Epithelial cell of proximal tubule (primary cell): ENCODE measurements around the gene YIPF1. TPM values are rescaled to one million over a fixed set of nuclear protein-coding genes. Genes with fewer than 3 reads are reported as not detected.

Experiments
- DNase-seq: peaks from one replicate; pipeline ENCODE4 v3.0.0-alpha.2; 2011; ENCODE audit warnings: low read depth
- H3K4me3 ChIP-seq: 2 replicates; pipeline ENCODE4 v1.5.1; 2011; ENCODE audit warnings: low read depth, mild to moderate bottlenecking, low read length
- CTCF ChIP-seq: conservative IDR thresholded peaks from 2 replicates; pipeline ENCODE4 v1.5.1; 2012; ENCODE audit warnings: low read depth, mild to moderate bottlenecking, low read length
- total RNA-seq: library from RNA; depleted of rRNA; stranded (reverse); fragments of >200 nt; gene quantifications from 2 replicates; pipeline ENCODE4 v1.2.3, GENCODE V29; 2015

The YIPF1 gene
- 27.6 and 32.4 TPM in 2 replicates for total RNA-seq

DNA sequence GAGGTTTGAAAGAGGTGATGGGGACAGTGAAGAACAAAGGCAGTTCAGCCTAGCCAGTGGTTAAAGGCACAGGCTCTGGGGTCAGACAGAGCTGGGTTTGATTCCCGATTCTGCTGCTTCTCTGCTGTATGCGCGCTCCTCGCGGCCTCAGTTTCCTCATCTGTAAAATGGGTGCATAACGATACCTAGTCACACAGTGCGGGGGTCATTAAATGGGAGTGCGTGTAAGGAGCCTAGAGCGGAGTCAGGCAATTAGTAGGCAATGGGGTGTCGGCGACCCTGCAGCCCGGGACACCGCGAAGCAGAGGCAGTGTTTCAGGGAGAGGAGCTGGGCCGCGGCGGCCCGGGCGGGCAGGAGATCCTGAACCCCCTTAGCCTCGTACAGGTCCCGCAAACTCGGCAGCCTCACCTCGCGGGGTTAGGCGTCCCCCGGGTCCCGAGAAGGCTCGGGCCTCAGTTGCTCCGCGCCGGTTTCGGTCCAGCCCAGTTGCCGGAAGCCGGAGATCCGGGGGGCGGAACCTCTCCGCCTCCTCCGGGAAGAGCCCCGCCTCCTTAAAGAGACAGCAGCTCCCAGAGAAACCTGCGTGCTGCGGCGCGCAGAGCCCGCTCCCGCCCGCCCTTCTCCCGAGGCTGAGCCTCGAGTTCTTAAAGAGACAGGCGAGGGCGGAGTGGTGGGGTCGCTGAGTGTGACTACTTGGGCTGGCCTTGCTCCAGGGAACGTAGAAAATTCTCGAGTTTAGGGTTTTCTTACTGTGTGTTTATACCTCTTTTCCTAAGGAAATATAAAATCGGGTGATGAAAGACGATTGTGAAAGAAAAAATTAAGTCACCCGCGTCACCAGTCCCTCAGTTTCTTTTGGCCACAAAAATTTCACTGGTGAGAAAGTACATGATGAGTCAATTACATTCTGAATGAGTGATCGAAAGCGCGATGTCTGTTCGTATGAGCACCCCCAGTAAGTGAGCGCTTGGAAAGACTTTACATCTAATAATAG, at the start of gene YIPF1:
YIPF1 (minus strand) TSS at position 494 of the 995 bp plus-strand sequence. CDS start 860 bp downstream, outside the sequence.
- no peak for TF ChIP-seq CTCF
- H3K4me3 ChIP-seq, result peak within 1 kb of the TSS; percentile 82
- peak; percentile 69 for DNase-seq

DNA sequence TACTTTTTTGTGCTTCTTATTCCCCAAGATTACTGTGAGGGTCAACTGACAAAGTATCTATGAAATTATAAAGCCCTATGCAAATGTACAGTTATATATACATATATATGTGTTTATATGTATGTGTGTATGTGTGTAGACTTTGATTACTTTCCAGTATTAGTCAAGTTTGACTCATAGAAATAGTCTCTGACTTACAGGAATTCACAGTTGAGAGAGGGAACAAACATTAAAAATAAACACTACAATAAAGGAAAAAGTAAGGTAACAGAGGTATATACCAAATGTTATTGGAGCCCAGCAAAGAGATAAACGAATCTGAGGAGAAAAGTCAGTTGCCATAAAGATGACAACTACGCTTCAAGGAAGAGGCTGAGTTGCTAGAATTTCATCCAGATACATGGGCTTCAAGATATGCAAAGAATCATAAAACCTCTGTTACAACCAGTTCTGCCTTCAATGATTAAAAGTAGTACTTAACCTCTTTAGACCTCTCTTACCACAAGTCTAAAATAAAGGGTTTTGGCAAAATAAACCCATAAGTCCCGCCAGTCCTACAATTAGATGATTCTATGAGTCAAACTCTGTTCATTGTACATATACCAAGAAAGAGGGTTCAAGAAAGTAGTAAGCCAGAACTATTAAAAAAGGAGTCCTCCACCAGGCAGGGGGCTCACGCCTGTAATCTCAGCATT, 48.7 kb upstream of the YIPF1 start:
- DNase-seq, result no peak
- no peak for TF ChIP-seq CTCF
- H3K4me3 ChIP-seq, result no peak overlapping the region

DNA sequence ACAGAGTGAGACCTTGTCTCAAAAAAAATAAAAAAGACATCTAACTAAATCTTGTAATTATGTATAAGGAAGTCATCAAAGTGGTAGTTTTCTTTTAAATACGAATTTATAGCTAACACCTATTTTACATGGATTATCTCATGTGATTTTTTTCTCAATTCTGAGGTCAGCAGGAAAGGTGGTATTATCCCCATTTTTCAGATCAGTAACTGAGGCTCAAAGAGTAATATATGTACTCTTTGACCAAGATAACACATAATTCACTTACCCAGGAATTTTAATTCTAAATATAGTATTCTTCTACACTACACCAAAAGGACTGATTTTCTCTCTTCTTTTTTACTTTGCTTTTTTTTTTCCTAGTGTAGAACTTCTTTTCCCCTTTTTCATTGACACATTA, 46.8 kb upstream of the YIPF1 start:
- no peak for TF ChIP-seq CTCF
- no peak for DNase-seq
- H3K4me3 ChIP-seq, result no peak overlapping the region

DNA sequence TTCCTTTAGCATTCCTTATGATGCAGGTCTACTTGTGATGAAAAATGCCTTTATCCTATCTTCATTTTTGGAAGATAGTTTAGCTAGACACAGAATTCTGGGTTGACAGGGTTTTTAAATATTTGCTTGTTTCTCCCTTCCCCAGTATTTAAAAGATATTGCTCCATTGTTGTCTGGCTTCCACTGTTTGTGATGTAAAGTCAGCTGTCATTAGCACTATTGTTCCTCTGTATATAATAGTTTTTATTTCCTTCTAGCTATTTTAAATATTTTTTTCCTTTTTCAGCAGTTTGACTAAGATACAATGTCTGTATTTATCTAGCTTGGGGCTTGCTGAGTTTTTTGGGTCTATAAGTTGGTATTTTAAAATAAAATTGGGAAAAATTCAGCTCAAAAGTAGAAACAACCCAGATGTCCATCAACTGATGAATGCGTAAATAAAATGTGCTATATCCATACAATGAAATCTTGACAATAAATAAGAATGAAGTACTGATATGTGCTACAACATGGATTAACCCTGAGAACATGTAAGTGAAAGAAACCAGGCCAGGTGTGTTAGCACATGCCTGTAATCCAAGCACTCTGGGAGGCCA, 44.7 kb upstream of the YIPF1 start:
- H3K4me3 ChIP-seq, result no peak overlapping the region
- DNase-seq, result no peak
- TF ChIP-seq CTCF, result no peak

DNA sequence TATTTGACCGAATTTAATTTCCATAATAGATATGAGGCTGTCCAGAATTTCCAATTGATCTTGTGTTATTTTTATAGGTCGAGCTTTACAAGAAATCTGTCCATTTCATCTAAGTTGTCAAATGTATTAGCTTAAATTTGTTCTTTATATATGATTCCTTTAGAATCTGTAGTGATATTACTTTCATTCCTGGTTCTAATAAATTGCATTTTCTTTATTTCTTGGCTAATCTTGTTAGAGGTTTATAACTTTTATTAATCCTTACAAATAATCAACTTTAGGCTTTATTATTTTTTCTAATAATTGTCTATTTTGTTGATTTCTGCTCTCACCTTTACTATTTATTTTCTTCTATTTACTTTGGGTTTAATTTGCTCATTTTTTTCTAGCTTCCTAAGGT, 41.9 kb upstream of the YIPF1 start:
- no peak for TF ChIP-seq CTCF
- no peak overlapping the region for H3K4me3 ChIP-seq
- DNase-seq, result no peak

GRCh38 chr1:53930932-53931331, 41.3 kb upstream of the YIPF1 start:
- no peak for TF ChIP-seq CTCF
- no peak overlapping the region for H3K4me3 ChIP-seq
- no peak for DNase-seq
